Panc1 (cell line): ENCODE data around the gene MAPT. TPM values are rescaled to one million over a fixed set of nuclear protein-coding genes. Genes with fewer than 3 reads are reported as not detected.

ENCODE experiments used
- ATAC-seq: fragments of 200-7000 bp; cut with Tn5 transposase; 2 replicates; pipeline ENCODE4 v1.9.1; 2020; ENCODE audit warnings: mild to moderate bottlenecking, moderate library complexity
- BruUV-seq: library from RNA; stranded (reverse); fragments of 400-500 nt; replicated peaks from 2 replicates; lab custom pipeline; 2021; lab: Mats Ljungman, UMichigan
- CTCF ChIA-PET: fragments of 300-600 bp; sonication (Branson Sonifier 250); formaldehyde crosslinking; loops from one replicate; lab custom pipeline; 2022; ENCODE audit warnings: antibody characterized with exemption; lab: Charles Lee
- POLR2A ChIA-PET: fragments of 300-600 bp; sonication (Branson Sonifier 250); formaldehyde crosslinking; loops from one replicate; lab custom pipeline; 2022; ENCODE audit warnings: antibody characterized with exemption; lab: Charles Lee
- DNase-seq: peaks from one replicate; pipeline ENCODE4 v3.0.0-alpha.2; 2010; ENCODE audit warnings: low read depth, low spot score
- H3K27ac ChIP-seq: 2 replicates; pipeline ENCODE4 v1.5.1; 2011; ENCODE audit warnings: mild to moderate bottlenecking, low read length, inconsistent platforms
- H3K27me3 ChIP-seq: fragments of 200-500 bp; sonication (Bioruptor generic); 2 replicates; pipeline ENCODE4 v1.6.0; 2014; ENCODE audit warnings: low read length, inconsistent platforms; ENCODE audit not compliant: control insufficient read depth, insufficient read depth
- H3K36me3 ChIP-seq: fragments of 200-500 bp; sonication (Bioruptor generic); 2 replicates; pipeline ENCODE4 v1.5.1; 2014; ENCODE audit warnings: inconsistent platforms, mild to moderate bottlenecking, low read length, moderate library complexity; ENCODE audit not compliant: control insufficient read depth, insufficient read depth
- H3K4me1 ChIP-seq: 2 replicates; pipeline ENCODE4 v1.5.1; 2011; ENCODE audit warnings: inconsistent platforms, mild to moderate bottlenecking, low read length, moderate library complexity; ENCODE audit not compliant: control insufficient read depth, insufficient read depth
- H3K4me3 ChIP-seq, 2 experiments: 2 replicates each; pipeline ENCODE4 v1.5.1; 2011 to 2012; ENCODE audit warnings: low read depth in 2 of 2, low read length in 2 of 2, mild to moderate bottlenecking in 2 of 2, inconsistent platforms in 1 of 2, moderate library complexity in 1 of 2
- H3K9me3 ChIP-seq: fragments of 200-500 bp; sonication (Bioruptor generic); 2 replicates; pipeline ENCODE4 v1.5.1; 2014; ENCODE audit warnings: low read depth, mild to moderate bottlenecking, inconsistent platforms, low read length, moderate library complexity; ENCODE audit not compliant: control insufficient read depth, insufficient read depth
- POLR2AphosphoS5 ChIP-seq: IDR thresholded peaks from 2 replicates; pipeline ENCODE4 v1.6.1; 2012; ENCODE audit warnings: mild to moderate bottlenecking, low read depth, low read length, moderate library complexity
- REST ChIP-seq, 2 experiments: IDR thresholded peaks; 2 replicates each; pipeline ENCODE4 v1.6.1; 2011 to 2012; ENCODE audit warnings: low read depth in 2 of 2, control low read depth in 1 of 2, low read length in 1 of 2, mild to moderate bottlenecking in 1 of 2, moderate library complexity in 1 of 2; ENCODE audit not compliant: insufficient read depth in 1 of 2
- SIN3A ChIP-seq: IDR thresholded peaks from 2 replicates; pipeline ENCODE4 v1.6.1; 2012; ENCODE audit warnings: low read depth, mild to moderate bottlenecking, low read length, moderate library complexity, borderline replicate concordance; ENCODE audit not compliant: insufficient read depth
- TCF7L2 ChIP-seq: IDR thresholded peaks from 2 replicates; pipeline ENCODE4 v1.6.1; 2011; ENCODE audit warnings: mild to moderate bottlenecking, low read depth, low read length, inconsistent platforms
- in situ Hi-C: cut with HindIII; loops from 2 replicates; pipeline ENCODE4 v1.10.0; 2016; ENCODE audit warnings: low sequenced_read_pairs, low pct_unique_long_range_greater_than_20kb
- intact Hi-C: fragments of 100-400 bp; cut with micrococcal nuclease; formaldehyde crosslinking; loops from one replicate; pipeline ENCODE4 v1.10.0; 2022; ENCODE audit not compliant: unreplicated experiment
- total RNA-seq: library from RNA; stranded (reverse); gene quantifications from one replicate; pipeline ENCODE4 v1.2.1, GENCODE V29; 2021; ENCODE audit not compliant: unreplicated experiment
- TF ChIP-seq, protein P1 (sequence below): fragments of 450-650 bp; IDR thresholded peaks from 2 replicates; pipeline ENCODE4 v1.5.1; 2017; ENCODE audit warnings: mild to moderate bottlenecking

The MAPT gene
- total RNA-seq, 1 experiment from 2014 or later: 0.59 TPM

DNA sequence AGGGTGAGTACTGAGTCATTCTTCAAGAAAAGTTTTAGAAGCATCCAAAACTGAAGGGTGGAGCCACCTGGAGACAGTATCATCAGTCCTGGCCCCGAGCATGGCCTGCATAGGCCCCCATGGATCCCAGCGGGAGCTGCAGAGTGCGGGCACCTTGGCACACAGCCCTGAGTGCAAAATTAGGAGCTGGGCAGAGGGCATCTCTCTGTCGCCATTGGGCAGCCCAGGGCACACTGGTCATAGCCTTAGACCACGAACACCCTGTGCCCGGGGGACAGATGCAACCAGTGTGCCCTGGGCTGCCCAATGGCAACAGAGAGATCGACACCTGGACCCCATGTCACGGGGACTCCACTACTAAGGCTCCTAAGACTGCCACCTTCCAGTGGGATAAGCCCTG lies 14.6 kb downstream of the MAPT start:
- in situ Hi-C loops (no loop called here), intact Hi-C loops (no loop called here)
- POLR2A ChIA-PET: no interaction called here
- CTCF ChIA-PET: no interaction called here
- no TSS peak for BruUV-seq
- Histone ChIP-seq H3K27me3 (no peaks in the 10 kb centered on the region; the same call in 1 of the 2 replicates), H3K36me3 (no peaks in the 10 kb centered on the region), H3K4me3 (no peak overlapping the region), H3K9me3 (no peaks in the 10 kb centered on the region), H3K4me1 (no peaks in the 10 kb centered on the region), H3K27ac (no peak overlapping the region)
- ATAC-seq (no peak), DNase-seq (no peak)
- TF ChIP-seq POLR2AphosphoS5 (no peak), REST (IDR thresholded peaks at IDR 0.05; ENCODE audit: insufficient read depth in 1 of 2, low read depth in 2 of 2, low read length in 1 of 2) (no peak), SIN3A (no peak), TCF7L2 (no peak)
- TF ChIP-seq, protein P1, sequence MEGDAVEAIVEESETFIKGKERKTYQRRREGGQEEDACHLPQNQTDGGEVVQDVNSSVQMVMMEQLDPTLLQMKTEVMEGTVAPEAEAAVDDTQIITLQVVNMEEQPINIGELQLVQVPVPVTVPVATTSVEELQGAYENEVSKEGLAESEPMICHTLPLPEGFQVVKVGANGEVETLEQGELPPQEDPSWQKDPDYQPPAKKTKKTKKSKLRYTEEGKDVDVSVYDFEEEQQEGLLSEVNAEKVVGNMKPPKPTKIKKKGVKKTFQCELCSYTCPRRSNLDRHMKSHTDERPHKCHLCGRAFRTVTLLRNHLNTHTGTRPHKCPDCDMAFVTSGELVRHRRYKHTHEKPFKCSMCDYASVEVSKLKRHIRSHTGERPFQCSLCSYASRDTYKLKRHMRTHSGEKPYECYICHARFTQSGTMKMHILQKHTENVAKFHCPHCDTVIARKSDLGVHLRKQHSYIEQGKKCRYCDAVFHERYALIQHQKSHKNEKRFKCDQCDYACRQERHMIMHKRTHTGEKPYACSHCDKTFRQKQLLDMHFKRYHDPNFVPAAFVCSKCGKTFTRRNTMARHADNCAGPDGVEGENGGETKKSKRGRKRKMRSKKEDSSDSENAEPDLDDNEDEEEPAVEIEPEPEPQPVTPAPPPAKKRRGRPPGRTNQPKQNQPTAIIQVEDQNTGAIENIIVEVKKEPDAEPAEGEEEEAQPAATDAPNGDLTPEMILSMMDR: no peak

- no peaks in the 10 kb centered on the region for H3K36me3 ChIP-seq
- DNase-seq: no peak
- H3K27me3 ChIP-seq: no peaks in the 10 kb centered on the region; the same call in 1 of the 2 replicates
- ChIA-PET POLR2A (no interaction called here), CTCF (interaction anchor here (0.7 kb wide), 1 partner anchor 30 kb away, joined by 5 read pairs; no protein-coding TSS in a partner anchor)
- H3K4me1 ChIP-seq: no peaks in the 10 kb centered on the region
- intact Hi-C loops: no loop called here
- TF ChIP-seq REST (IDR thresholded peaks at IDR 0.05; ENCODE audit: insufficient read depth in 1 of 2, low read depth in 2 of 2, low read length in 1 of 2): no peak
- no peak for TF ChIP-seq POLR2AphosphoS5
- TF ChIP-seq, protein P1: no peak
- no peak for TF ChIP-seq TCF7L2
- TF ChIP-seq SIN3A: no peak
- ATAC-seq: no peak
- no TSS peak for BruUV-seq
- in situ Hi-C loops: no loop called here
- no peak overlapping the region for H3K27ac ChIP-seq
- no peaks in the 10 kb centered on the region for H3K9me3 ChIP-seq
- no peak overlapping the region for H3K4me3 ChIP-seq
Measured at GRCh38 chr17:45910667-45911066, 16.3 kb downstream of the MAPT start.
